GM19099 (cell line): ENCODE measurements around the gene FTSJ3.

Experiments used
- POLR2A ChIP-seq: IDR thresholded peaks from 3 replicates; pipeline ENCODE4 v1.6.1; 2011; ENCODE audit warnings: low read depth; ENCODE audit not compliant: insufficient read length; ENCODE audit errors: extremely low read depth

Gene FTSJ3

GRCh38 chr17:63817736-63818385 is 9.6 kb downstream of the FTSJ3 start:
- no peak for TF ChIP-seq POLR2A

DNA sequence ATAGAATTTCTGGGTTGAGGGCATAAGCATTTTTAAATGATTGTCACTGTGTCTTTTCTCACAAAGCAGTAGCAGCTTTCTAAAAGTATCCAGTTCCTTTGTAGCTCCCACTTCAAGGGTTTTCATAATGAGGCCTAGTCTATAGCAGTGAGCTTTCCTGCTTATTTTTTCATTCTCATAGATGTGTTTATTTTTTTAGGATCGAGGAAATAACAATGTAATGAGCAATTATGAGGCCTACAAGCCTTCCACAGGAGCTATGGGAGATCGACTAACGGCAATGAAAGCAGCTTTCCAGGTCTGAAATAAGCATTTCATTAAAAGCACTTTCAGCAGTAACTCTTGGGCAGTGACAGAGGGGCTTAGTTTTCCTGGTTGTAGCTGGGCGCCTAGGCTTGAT is 10.8 kb downstream of the FTSJ3 start:
- no peak for TF ChIP-seq POLR2A

DNA sequence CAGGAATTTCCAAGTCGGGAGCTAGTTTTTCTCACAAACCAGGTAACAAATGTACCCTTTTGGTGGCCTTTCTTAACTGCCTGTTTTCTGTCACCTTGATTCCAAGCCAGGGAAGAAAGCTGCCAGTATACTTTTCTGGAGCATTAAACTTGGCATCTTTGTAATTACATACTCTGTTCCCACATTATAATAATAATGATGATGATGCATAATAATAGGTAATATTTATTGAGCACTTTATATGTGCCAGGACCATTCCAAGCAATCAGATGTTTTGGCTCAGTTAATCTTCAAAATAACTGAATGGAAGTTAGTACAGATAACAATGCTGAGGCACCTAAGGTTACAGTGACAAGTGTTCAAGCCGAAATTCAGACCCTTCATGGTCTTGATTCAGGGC is 11.3 kb downstream of the FTSJ3 start:
- no peak for TF ChIP-seq POLR2A

DNA sequence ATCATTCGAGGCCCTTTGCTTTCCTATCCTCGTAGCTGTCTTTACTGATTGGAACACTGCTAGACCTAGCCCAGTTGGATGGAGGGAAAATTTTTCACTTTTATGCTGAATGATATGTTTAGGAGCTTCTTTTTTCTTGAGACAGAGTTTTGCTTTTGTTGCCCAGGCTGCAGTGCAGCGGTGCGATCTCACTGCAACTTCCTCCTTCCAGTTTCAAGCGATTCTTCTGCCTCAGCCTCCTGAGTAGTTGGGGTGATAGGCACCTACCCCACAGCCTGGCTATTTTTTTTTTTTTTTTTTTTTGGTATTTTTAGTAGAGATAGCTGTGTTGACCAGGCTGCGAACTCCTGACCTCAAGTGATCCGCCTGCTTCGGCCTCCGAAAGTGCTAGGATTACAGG is 17.5 kb downstream of the FTSJ3 start:
- no peak for TF ChIP-seq POLR2A

DNA sequence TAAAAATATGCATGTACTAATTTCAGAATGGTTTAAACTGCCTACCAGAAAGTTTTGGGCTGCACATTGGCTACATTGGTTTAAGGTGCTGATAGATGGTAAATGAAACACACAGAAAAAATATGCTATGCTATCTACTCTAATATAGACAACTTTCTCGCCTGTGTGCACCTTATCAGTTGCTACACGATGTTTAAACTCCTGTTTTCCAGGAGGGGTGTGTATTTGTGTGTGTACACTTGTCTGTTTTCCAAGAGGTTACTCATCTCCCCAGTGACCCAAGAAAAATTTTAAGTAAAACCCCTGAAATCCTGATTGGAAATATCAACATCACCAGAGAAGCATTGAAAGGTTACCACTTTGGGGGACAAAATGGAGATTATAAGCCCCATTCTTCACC is 21.9 kb downstream of the FTSJ3 start:
- no peak for TF ChIP-seq POLR2A

GRCh38 chr17:63804328-63804727 is 23.1 kb downstream of the FTSJ3 start:
- no peak for TF ChIP-seq POLR2A

DNA sequence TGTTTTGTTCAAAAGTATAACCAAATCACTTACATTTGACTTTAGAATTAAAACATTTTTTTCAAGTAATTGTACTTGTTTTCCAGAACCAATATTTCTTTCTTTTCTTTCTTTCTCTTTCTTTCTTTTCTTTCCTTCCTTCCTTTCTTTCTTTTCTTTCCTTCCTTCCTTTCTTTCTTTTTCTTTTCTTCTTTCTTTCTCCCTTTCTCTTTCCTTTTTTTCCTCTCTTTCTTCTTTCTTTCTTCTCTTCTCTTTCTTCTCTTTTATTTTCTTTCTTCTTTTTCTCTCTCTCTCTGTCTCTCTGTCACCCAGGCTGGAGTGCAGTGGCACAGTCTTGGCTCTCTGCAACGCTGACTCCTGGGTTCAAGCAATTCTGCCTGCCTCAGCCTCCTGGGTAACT is 26.7 kb downstream of the FTSJ3 start:
- no peak for TF ChIP-seq POLR2A

- TF ChIP-seq POLR2A = no peak
Observed at GRCh38 chr17:63798572-63799106, 28.8 kb downstream of the FTSJ3 start.

DNA sequence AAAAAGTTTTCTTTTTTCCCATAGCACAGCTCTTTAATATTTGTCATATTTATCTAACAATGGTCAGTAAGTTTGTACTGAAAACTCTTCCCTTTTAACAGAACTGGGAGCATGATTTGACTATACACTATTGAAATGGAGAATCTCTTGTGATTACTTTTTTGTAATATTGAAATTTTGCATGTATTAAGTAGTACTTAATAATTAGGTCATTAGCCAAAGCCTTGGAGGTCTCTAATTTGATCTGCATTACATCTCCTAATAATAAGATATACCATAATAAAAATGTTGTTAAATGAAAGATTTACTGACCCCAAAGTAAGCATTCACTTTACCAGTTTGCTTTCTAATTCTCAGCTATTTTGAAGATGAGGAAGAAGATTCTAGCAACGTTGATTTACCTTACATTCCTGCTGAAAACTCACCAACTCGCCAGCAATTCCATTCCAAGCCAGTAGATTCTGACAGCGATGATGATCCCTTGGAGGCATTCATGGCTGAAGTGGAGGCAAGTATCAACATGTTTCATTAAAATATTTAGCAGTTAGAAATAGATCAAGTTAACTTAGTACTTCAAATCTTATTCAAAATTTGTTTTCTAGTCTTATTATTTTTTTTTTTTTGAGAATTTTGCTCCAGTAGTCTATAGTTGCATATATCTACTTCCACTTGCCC is 35.3 kb downstream of the FTSJ3 start:
- TF ChIP-seq POLR2A = no peak

GRCh38 chr17:63790057-63790456 is 37.4 kb downstream of the FTSJ3 start:
- TF ChIP-seq POLR2A = no peak

DNA sequence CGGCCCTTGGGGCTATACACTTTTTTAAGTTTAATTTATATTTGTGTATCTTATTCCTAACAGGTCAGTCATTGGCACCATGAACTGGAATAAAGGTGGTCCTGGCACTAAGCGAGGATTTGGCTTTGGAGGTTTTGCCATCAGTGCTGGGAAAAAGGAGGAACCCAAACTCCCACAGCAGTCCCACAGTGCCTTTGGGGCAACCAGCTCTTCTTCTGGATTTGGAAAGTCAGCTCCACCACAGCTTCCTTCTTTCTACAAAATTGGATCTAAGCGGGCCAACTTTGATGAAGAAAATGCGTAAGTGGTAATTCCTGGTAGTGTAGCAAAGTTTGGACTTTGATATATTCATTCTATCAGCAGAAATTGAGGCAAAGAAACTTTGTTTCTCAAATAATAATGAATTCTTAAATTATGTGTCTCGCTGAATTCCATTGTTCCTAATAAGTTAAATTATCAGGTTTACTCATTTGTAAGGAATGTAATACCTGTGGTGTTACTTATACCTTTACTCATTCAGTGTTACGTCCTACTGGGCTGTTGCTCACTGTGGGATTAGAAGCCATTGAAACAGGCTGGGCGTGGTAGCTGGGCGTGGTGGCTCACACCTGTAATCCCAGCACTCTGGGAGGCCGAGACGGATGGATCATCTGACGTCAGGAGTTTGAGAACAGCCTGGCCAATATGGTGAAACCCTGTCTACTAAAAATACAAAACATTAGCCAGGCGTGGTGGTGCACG is 40.3 kb downstream of the FTSJ3 start:
- TF ChIP-seq POLR2A = no peak

- no peak for TF ChIP-seq POLR2A
Observed at GRCh38 chr17:63786117-63786516, 41.3 kb downstream of the FTSJ3 start.

GRCh38 chr17:63785556-63785955 is 41.9 kb downstream of the FTSJ3 start:
- TF ChIP-seq POLR2A = no peak

DNA sequence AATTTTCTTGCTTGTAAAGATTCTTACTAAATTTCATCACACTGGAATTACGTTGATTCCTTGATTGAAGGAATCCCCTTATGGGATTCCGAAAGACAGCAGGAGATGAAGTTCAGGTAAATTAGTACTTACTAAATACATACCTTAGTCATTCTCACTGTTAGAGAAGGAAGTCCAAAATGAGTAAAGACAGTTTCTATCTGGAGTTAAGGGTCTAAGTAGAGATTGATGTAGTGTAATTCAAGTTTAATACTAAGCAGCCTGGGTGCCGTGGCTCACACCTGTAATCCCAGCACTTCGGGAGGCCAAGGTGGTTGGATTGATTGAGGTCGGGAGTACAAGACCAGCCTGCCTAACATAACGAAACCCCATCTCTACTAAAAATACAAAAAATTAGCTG is 43.9 kb downstream of the FTSJ3 start:
- no peak for TF ChIP-seq POLR2A

DNA sequence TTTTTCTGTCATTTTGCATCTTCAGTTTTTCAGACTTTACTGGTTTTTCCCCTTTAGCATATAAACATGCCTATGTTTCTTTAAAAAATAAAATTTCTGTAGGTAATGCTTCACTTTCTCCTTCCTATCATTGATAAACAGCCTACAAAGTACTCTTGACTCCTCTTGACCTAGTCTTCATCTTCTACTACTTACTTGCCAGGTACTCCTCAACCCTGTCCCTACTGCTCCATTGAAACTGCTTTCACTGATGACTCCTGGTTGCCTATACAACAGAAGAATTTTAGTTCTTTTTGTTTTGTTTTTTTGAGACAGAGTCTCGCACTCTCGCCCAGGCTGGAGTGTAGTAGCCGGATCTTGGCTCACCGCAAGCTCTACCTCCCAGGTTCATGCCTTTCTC is 46.5 kb downstream of the FTSJ3 start:
- TF ChIP-seq POLR2A = no peak

DNA sequence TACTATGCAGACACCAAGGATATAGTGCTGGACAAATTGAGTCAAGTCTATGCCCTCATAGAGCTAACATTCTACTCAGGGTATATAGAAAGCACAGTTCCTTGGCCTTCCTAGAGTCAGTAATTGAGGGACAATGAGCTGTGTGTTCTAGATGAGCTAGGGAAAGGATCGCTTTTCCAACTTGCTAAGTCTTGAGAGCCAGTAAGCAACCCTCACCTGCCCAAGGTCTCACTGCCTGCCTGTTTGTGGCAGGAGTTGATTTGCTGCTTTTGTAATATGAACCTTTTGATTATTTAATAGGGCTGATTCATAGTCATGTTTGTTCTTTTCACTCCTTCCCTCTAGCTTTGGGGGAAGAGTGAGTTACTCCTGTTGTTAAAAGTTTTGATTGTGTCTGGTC is 47.0 kb downstream of the FTSJ3 start:
- no peak for TF ChIP-seq POLR2A
